SK-N-SH (cell line): Measurements from ENCODE around the gene SLC35D2. TPM values are rescaled to one million over a fixed set of nuclear protein-coding genes. Genes with fewer than 3 reads are reported as not detected.

Experiments used
- CTCF ChIA-PET: fragments of 300-600, 350-600 bp; formaldehyde crosslinking; extraction: SDS; loops from one replicate; lab custom pipeline; 2021; lab: Yijun Ruan, JAX
- POLR2A ChIA-PET: fragments of 350-600 bp; sonication (Branson Sonifier 250); formaldehyde crosslinking; extraction: SDS; loops from one replicate; lab custom pipeline; 2020; ENCODE audit warnings: antibody characterized with exemption, inconsistent platforms; lab: Yijun Ruan, JAX
- DNase-seq: peaks from one replicate; pipeline ENCODE4 v3.0.0; 2012
- H2AFZ ChIP-seq: fragments of 200-600 bp; sonication (generic); 2 replicates; pipeline ENCODE4 v1.8.1; 2016; ENCODE audit warnings: antibody characterized with exemption, mild to moderate bottlenecking, low read depth
- H3F3A ChIP-seq: fragments of 200-600 bp; sonication (generic); replicated peaks from 2 replicates; pipeline ENCODE3; 2016; ENCODE audit warnings: antibody characterized with exemption, mild to moderate bottlenecking; ENCODE audit not compliant: insufficient read depth
- H3K27ac ChIP-seq, 2 experiments: fragments of 200-500 bp in 1 of 2; fragments of 200-600 bp in 1 of 2; sonication (Bioruptor generic) in 1 of 2; sonication (generic), shearing (Covaris generic) in 1 of 2; 2 replicates each; pipeline versions ENCODE4 v1.5.1 to v1.6.1; 2014 to 2016; ENCODE audit warnings: low read depth in 2 of 2, inconsistent platforms in 1 of 2, low read length in 1 of 2, mild to moderate bottlenecking in 1 of 2, mixed read lengths in 1 of 2
- H3K27me3 ChIP-seq: fragments of 200-600 bp; sonication (generic), shearing (Covaris generic); 2 replicates; pipeline ENCODE4 v1.6.1; 2016; ENCODE audit warnings: mixed run types; ENCODE audit not compliant: insufficient read depth
- H3K36me3 ChIP-seq, 2 experiments: fragments of 200-500 bp in 1 of 2; fragments of 200-600 bp in 1 of 2; sonication (Bioruptor generic) in 1 of 2; sonication (generic) in 1 of 2; replicated peaks in 1 of 2; 2 replicates each; pipeline versions ENCODE3 to v1.5.1; 2014 to 2016; ENCODE audit warnings: low read length in 1 of 2, mild to moderate bottlenecking in 1 of 2; ENCODE audit not compliant: insufficient read depth in 2 of 2, control insufficient read depth in 1 of 2
- H3K4me1 ChIP-seq, 2 experiments: fragments of 200-500 bp in 1 of 2; fragments of 200-600 bp in 1 of 2; sonication (Bioruptor generic) in 1 of 2; sonication (generic), shearing (Covaris generic) in 1 of 2; 2 replicates each; pipeline versions ENCODE4 v1.5.1 to v1.6.1; 2014 to 2016; ENCODE audit warnings: low read depth in 1 of 2, low read length in 1 of 2, mixed run types in 1 of 2; ENCODE audit not compliant: insufficient read depth in 2 of 2, control insufficient read depth in 1 of 2
- H3K4me2 ChIP-seq: fragments of 200-600 bp; sonication (generic), shearing (Covaris generic); 2 replicates; pipeline ENCODE4 v1.6.1; 2017; ENCODE audit warnings: mixed run types
- H3K4me3 ChIP-seq, 2 experiments: fragments of 200-500 bp in 1 of 2; fragments of 200-600 bp in 1 of 2; sonication (Bioruptor generic) in 1 of 2; sonication (generic), shearing (Covaris generic) in 1 of 2; 2 replicates each; pipeline versions ENCODE4 v1.5.1 to v1.8.1; 2014 to 2016; ENCODE audit warnings: low read depth in 2 of 2, inconsistent platforms in 1 of 2, low read length in 1 of 2, mild to moderate bottlenecking in 1 of 2, mixed read lengths in 1 of 2, moderate library complexity in 1 of 2
- H3K79me2 ChIP-seq: fragments of 200-600 bp; sonication (generic); 2 replicates; pipeline ENCODE4 v1.8.1; 2017; ENCODE audit warnings: mild to moderate bottlenecking; ENCODE audit not compliant: insufficient read depth
- H3K9ac ChIP-seq: fragments of 200-600 bp; sonication (generic); 2 replicates; pipeline ENCODE4 v1.6.1; 2017; ENCODE audit warnings: mixed run types
- H3K9me2 ChIP-seq: fragments of 200-600 bp; sonication (generic); 2 replicates; pipeline ENCODE4 v1.6.1; 2017; ENCODE audit warnings: mixed run types
- H3K9me3 ChIP-seq: fragments of 200-600 bp; sonication (generic); 2 replicates; pipeline ENCODE4 v1.6.1; 2017; ENCODE audit warnings: mixed run types, mild to moderate bottlenecking, moderate library complexity
- H4K20me1 ChIP-seq: fragments of 200-600 bp; sonication (generic); 2 replicates; pipeline ENCODE4 v1.6.1; 2017; ENCODE audit warnings: mild to moderate bottlenecking, mixed run types; ENCODE audit not compliant: insufficient read depth
- CHD2 ChIP-seq: fragments of 150-350 bp; IDR thresholded peaks from 2 replicates; pipeline ENCODE4 v1.6.1; 2018; ENCODE audit warnings: low read length; ENCODE audit not compliant: partially characterized antibody
- ELF1 ChIP-seq: IDR thresholded peaks from 2 replicates; pipeline ENCODE4 v1.4.0; 2012
- EP300 ChIP-seq, 2 experiments: IDR thresholded peaks; 2 replicates each; pipeline versions ENCODE4 v1.4.0 to v1.6.1; 2012; ENCODE audit warnings: borderline replicate concordance in 1 of 2, low read depth in 1 of 2, low read length in 1 of 2
- EZH2phosphoT487 ChIP-seq: fragments of 200-600 bp; sonication (generic); IDR thresholded peaks from 2 replicates; pipeline ENCODE4 v1.6.1; 2017; ENCODE audit warnings: low read depth, mixed run types, mild to moderate bottlenecking, antibody characterized with exemption, moderate library complexity, borderline replicate concordance
- FOSL2 ChIP-seq: IDR thresholded peaks from 2 replicates; pipeline ENCODE4 v1.4.0; 2012; ENCODE audit warnings: low read depth, mild to moderate bottlenecking, moderate library complexity, borderline replicate concordance
- FOXM1 ChIP-seq: IDR thresholded peaks from 2 replicates; pipeline ENCODE4 v1.4.0; 2012; ENCODE audit warnings: low read depth, mild to moderate bottlenecking
- GABPA ChIP-seq: IDR thresholded peaks from 2 replicates; pipeline ENCODE4 v1.4.0; 2012; ENCODE audit warnings: low read depth, mild to moderate bottlenecking
- GATA2 ChIP-seq: sonication (generic); formaldehyde crosslinking; IDR thresholded peaks from 2 replicates; pipeline ENCODE4 v1.5.0; 2020; ENCODE audit warnings: mild to moderate bottlenecking, missing genetic modification reagents
- JUND ChIP-seq: IDR thresholded peaks from 2 replicates; pipeline ENCODE4 v1.4.0; 2012
- MAX ChIP-seq: IDR thresholded peaks from 2 replicates; pipeline ENCODE4 v1.4.0; 2012; ENCODE audit warnings: low read depth
- NRF1 ChIP-seq: IDR thresholded peaks from 2 replicates; pipeline ENCODE4 v1.6.1; 2012; ENCODE audit warnings: low read depth, mild to moderate bottlenecking, low read length
- POLR2AphosphoS5 ChIP-seq: IDR thresholded peaks from 2 replicates; pipeline ENCODE4 v1.6.1; 2012; ENCODE audit warnings: low read depth, low read length
- RAD21 ChIP-seq: IDR thresholded peaks from 2 replicates; pipeline ENCODE4 v1.6.1; 2012; ENCODE audit warnings: mild to moderate bottlenecking, low read length
- RCOR1 ChIP-seq: fragments of 150-350 bp; IDR thresholded peaks from 2 replicates; pipeline ENCODE4 v1.6.1; 2017; ENCODE audit warnings: antibody characterized with exemption, low read length
- RFX5 ChIP-seq: IDR thresholded peaks from 2 replicates; pipeline ENCODE4 v1.6.1; 2012; ENCODE audit warnings: mild to moderate bottlenecking, improper control_type of control experiment, low read length
- SIN3A ChIP-seq: IDR thresholded peaks from 2 replicates; pipeline ENCODE4 v1.6.1; 2012; ENCODE audit warnings: low read depth, mild to moderate bottlenecking, low read length, moderate library complexity, borderline replicate concordance
- SMC3 ChIP-seq: IDR thresholded peaks from 2 replicates; pipeline ENCODE4 v1.6.1; 2012; ENCODE audit warnings: low read depth, low read length, improper control_type of control experiment
- TEAD4 ChIP-seq: IDR thresholded peaks from 2 replicates; pipeline ENCODE4 v1.4.0; 2012; ENCODE audit warnings: mild to moderate bottlenecking, borderline replicate concordance; ENCODE audit not compliant: insufficient read depth
- USF1 ChIP-seq: IDR thresholded peaks from 2 replicates; pipeline ENCODE4 v1.4.0; 2012; ENCODE audit warnings: low read depth, borderline replicate concordance
- USF2 ChIP-seq: fragments of 150-350 bp; IDR thresholded peaks from 2 replicates; pipeline ENCODE4 v1.6.1; 2017; ENCODE audit warnings: antibody characterized with exemption, low read length, low read depth, borderline replicate concordance
- YY1 ChIP-seq: IDR thresholded peaks from 2 replicates; pipeline ENCODE4 v1.4.0; 2012; ENCODE audit warnings: low read depth, mild to moderate bottlenecking
- ZBTB33 ChIP-seq: IDR thresholded peaks from 2 replicates; pipeline ENCODE4 v1.4.0; 2012; ENCODE audit warnings: low read depth, borderline replicate concordance
- WGBS: methylation state at CpG from one replicate; pipeline ENCODE4 v1.1.6; 2017; ENCODE audit warnings: low lambda C conversion rate; 5-methylcytosine and 5-hydroxymethylcytosine counted together
- polyA plus RNA-seq, 3 experiments: library from polyadenylated mRNA; depleted of rRNA; stranded (reverse); fragments of >200 nt; gene quantifications; 2 replicates each; pipeline ENCODE4 v1.2.3, GENCODE V29; 2012

Gene SLC35D2
- polyA plus RNA-seq, 1 of the 3 experiments (the other 2 are of a cell fraction), result 26.1 TPM

GRCh38 chr9:96412174-96412913 is 28.8 kb upstream of the SLC35D2 start:
- no peaks in the 10 kb centered on the region for H3K27me3 ChIP-seq
- H3K4me3 ChIP-seq, result no peak overlapping the region
- ChIA-PET POLR2A (no interaction called here), CTCF (interaction anchor here (3.2 kb wide), 1 partner anchor 84 kb away, joined by 9 read pairs; no protein-coding TSS in a partner anchor)
- H3K79me2 ChIP-seq, result peaks cover 95% of the 10 kb centered on the region
- H2AFZ ChIP-seq, result no peak overlapping the region; the same call in 1 of the 2 replicates
- no peak overlapping the region for H3K9ac ChIP-seq
- no peaks in the 10 kb centered on the region for H3K9me3 ChIP-seq
- H3K9me2 ChIP-seq, result no peaks in the 10 kb centered on the region
- H3K27ac ChIP-seq, result no peak overlapping the region
- TF ChIP-seq RCOR1 (no peak), USF1 (no peak), JUND (no peak), NRF1 (no peak), SMC3 (no peak), USF2 (no peak), POLR2AphosphoS5 (no peak), GABPA (no peak), FOXM1 (no peak), MAX (no peak), RAD21 (no peak), EP300 (IDR thresholded peaks at IDR 0.05; ENCODE audit: borderline replicate concordance in 1 of 2, low read depth in 1 of 2, low read length in 1 of 2) (no peak), GATA2 (no peak), SIN3A (no peak), EZH2phosphoT487 (no peak)
- H4K20me1 ChIP-seq, result no peaks in the 10 kb centered on the region
- H3F3A ChIP-seq, result peaks cover 8% of the 10 kb centered on the region
- DNase-seq, result no peak
- peaks cover 0 to 8% of the 10 kb centered on the region in 2 experiments; a peak in 2 of 4 replicates for H3K4me1 ChIP-seq
- 90% methylated on average over 8 of the region's 8 CpGs for WGBS
- no peak overlapping the region for H3K4me2 ChIP-seq
- H3K36me3 ChIP-seq, result no peaks in the 10 kb centered on the region

- ChIA-PET CTCF (no interaction called here), POLR2A (no interaction called here)
- Histone ChIP-seq H3K4me2 (no peak overlapping the region), H3K4me3 (no peak overlapping the region), H3K27me3 (no peaks in the 10 kb centered on the region), H3F3A (peaks cover 8% of the 10 kb centered on the region), H3K27ac (no peak overlapping the region), H3K9me3 (no peaks in the 10 kb centered on the region), H3K4me1 (peaks cover 0 to 3% of the 10 kb centered on the region in 2 experiments; a peak in 1 of 4 replicates), H3K9me2 (no peaks in the 10 kb centered on the region), H3K79me2 (peaks cover 96% of the 10 kb centered on the region), H2AFZ (no peak overlapping the region), H3K9ac (no peak overlapping the region), H4K20me1 (no peaks in the 10 kb centered on the region), H3K36me3 (no peaks in the 10 kb centered on the region)
- no peak for DNase-seq
- WGBS, result 95% methylated on average over 5 of the region's 5 CpGs
- TF ChIP-seq RAD21, result no peak
- TF ChIP-seq GABPA, result no peak
- no peak for TF ChIP-seq YY1
- no peak for TF ChIP-seq CHD2
- no peak for TF ChIP-seq ZBTB33
- TF ChIP-seq FOXM1, result no peak
- TF ChIP-seq POLR2AphosphoS5, result no peak
- no peak for TF ChIP-seq JUND
- TF ChIP-seq TEAD4, result no peak
- TF ChIP-seq SMC3, result no peak
- no peak for TF ChIP-seq FOSL2
- TF ChIP-seq SIN3A, result no peak
- no peak for TF ChIP-seq RFX5
- no peak for TF ChIP-seq USF2
- TF ChIP-seq ELF1, result no peak
Observed at GRCh38 chr9:96411129-96411838, 27.8 kb upstream of the SLC35D2 start.
